Activated CD8-positive, alpha-beta T cell treated with anti-CD3 and anti-CD28 coated beads for 36 hours (primary cell): Measurements from ENCODE around the gene ITGAD. TPM values are rescaled to one million over a fixed set of nuclear protein-coding genes. Genes with fewer than 3 reads are reported as not detected.

Experiments
- ATAC-seq: fragments of 200-7000 bp; cut with Tn5 transposase; one replicate; pipeline ENCODE4 v1.10.0; 2021; ENCODE audit warnings: mild to moderate bottlenecking, moderate library complexity
- CTCF ChIA-PET: fragments of 350-600 bp; sonication (Branson Sonifier 250); formaldehyde crosslinking; loops from one replicate; lab custom pipeline; 2021; ENCODE audit warnings: antibody characterized with exemption; lab: Charles Lee
- POLR2A ChIA-PET: fragments of 350-600 bp; sonication (Branson Sonifier 250); formaldehyde crosslinking; loops from one replicate; lab custom pipeline; 2021; ENCODE audit warnings: antibody characterized with exemption; lab: Charles Lee
- DNase-seq: peaks from one replicate; pipeline ENCODE4 v3.0.0-alpha.2; 2020
- H3K27ac Mint-ChIP-seq: one replicate; pipeline ENCODE4 v1.8.0; 2021; ENCODE audit warnings: mild to moderate bottlenecking, mixed read lengths
- H3K27me3 Mint-ChIP-seq: one replicate; pipeline ENCODE4 v1.8.0; 2021; ENCODE audit warnings: mixed read lengths
- H3K36me3 Mint-ChIP-seq: one replicate; pipeline ENCODE4 v1.8.0; 2021; ENCODE audit warnings: low read depth, mixed read lengths
- H3K4me1 Mint-ChIP-seq: one replicate; pipeline ENCODE4 v1.8.0; 2021; ENCODE audit warnings: low read depth, mixed read lengths
- H3K4me3 Mint-ChIP-seq: one replicate; pipeline ENCODE4 v1.8.0; 2021; ENCODE audit warnings: mild to moderate bottlenecking, moderate library complexity, mixed read lengths
- H3K9me3 Mint-ChIP-seq: one replicate; pipeline ENCODE4 v1.8.0; 2021; ENCODE audit warnings: mixed read lengths
- intact Hi-C: fragments of 100-400 bp; cut with micrococcal nuclease; formaldehyde crosslinking; loops from one replicate; pipeline ENCODE4 v1.10.0; 2022
- total RNA-seq, 2 experiments: library from RNA; stranded (reverse); gene quantifications; one replicate each; pipeline ENCODE4 v1.2.3, GENCODE V29; 2021
- TF ChIP-seq, protein P1 (sequence below): fragments of 200-600 bp; IDR thresholded peaks from one replicate; pipeline ENCODE4 v1.8.0; 2022; ENCODE audit warnings: antibody characterized with exemption, mild to moderate bottlenecking

ITGAD gene
- total RNA-seq, 2 experiments from 2014 or later = not detected

DNA sequence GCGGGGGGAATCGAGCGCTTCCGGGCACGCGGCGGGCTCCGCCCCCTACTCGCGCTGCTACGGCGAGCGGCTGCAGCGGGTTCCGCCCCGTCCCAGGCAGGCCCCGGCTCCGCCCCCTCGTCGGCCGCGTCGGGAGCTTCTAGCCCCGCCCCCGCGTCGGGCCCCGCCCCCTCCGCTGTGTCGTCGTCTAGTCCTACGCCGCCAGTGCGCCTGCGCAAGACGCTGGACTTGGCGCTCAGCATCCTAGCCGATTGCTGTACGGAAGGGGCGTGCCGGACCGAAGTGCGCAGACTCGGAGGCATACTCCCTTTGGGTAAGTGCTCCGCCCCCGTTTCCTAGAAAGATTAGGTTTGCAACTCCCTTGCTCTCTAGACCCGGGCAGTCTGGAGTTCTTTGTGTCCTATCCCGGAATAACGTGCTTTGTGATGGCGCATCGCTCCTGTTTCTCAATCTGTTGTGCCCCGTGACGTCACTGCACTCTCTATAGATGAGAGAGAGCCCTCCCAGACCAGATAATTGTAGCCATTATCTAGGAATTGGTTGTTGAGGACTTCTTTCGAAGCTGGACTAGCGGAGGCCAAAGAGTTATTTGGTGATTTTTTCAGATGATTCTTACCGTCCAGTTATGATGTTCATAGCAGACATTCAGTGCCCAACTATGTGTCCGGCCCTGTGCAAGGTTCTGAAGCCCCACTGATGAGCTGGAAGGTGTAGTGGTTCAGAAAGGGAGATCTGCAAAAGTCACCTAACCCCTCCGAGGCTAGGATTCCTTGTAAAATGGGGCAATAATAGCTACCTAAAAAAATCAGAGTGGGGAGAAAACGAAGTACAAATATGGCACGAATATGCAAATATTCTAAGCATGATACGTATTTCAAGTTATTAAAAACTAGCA is 66.8 kb downstream of the ITGAD start:
- POLR2A ChIA-PET = interaction anchor here (1.2 to 4.8 kb wide), 16 partner anchors 12 to 414 kb away, joined by 3 to 26 read pairs (median 6); partner anchors contain the start of genes FUS, RUSF1, ZNF267 and ZNF843
- peak; percentile 100 for DNase-seq
- Mint-ChIP-seq H3K27me3 (no peaks in the 10 kb centered on the region), H3K4me1 (peaks cover 38% of the 10 kb centered on the region), H3K9me3 (no peaks in the 10 kb centered on the region), H3K36me3 (peaks cover 32% of the 10 kb centered on the region), H3K4me3 (peak overlapping the region; percentile 91), H3K27ac (peak overlapping the region; percentile 97)
- ATAC-seq = peak; percentile 84
- intact Hi-C loops = loop anchor here (10.0 kb wide), 1 partner anchor 405 kb away; no protein-coding TSS in a partner anchor
- TF ChIP-seq, protein P1, sequence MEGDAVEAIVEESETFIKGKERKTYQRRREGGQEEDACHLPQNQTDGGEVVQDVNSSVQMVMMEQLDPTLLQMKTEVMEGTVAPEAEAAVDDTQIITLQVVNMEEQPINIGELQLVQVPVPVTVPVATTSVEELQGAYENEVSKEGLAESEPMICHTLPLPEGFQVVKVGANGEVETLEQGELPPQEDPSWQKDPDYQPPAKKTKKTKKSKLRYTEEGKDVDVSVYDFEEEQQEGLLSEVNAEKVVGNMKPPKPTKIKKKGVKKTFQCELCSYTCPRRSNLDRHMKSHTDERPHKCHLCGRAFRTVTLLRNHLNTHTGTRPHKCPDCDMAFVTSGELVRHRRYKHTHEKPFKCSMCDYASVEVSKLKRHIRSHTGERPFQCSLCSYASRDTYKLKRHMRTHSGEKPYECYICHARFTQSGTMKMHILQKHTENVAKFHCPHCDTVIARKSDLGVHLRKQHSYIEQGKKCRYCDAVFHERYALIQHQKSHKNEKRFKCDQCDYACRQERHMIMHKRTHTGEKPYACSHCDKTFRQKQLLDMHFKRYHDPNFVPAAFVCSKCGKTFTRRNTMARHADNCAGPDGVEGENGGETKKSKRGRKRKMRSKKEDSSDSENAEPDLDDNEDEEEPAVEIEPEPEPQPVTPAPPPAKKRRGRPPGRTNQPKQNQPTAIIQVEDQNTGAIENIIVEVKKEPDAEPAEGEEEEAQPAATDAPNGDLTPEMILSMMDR = no peak
- CTCF ChIA-PET = interaction anchor here (0.7 to 5.1 kb wide), 31 partner anchors 8 to 506 kb away, joined by 3 to 70 read pairs (median 5); partner anchors contain the start of genes FUS, PYCARD, RUSF1 and TGFB1I1

DNA sequence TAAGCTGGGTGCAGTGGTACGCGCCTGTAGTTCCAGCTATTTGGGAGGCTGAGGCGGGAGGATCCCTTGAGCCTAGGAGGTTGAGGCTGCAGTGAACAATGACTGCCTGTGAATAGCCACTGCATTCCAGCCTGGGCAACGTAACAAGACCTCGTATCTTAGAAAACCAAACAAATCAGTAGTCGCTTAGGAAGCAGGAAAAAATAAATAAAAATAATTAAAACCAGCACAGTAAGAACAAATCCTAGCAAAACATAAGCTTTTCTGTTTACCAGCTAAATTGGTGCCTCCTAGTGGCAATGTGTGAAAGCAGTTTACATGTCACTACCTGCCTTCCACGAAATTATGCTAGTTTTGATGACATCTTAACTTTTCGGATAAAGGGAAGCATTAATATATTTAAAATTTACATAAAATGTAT is 67.5 kb downstream of the ITGAD start:
- ChIA-PET POLR2A (interaction anchor here (1.3 to 4.8 kb wide), 10 partner anchors 15 to 413 kb away, joined by 3 to 26 read pairs (median 6); partner anchors contain the start of genes FUS, RUSF1 and ZNF267), CTCF (interaction anchor here (0.7 to 5.1 kb wide), 32 partner anchors 8 to 506 kb away, joined by 3 to 70 read pairs (median 4); partner anchors contain the start of genes FUS, PYCARD, RUSF1 and TGFB1I1)
- peaks cover 31% of the 10 kb centered on the region for H3K4me1 Mint-ChIP-seq
- peak overlapping the region; percentile 96 for H3K27ac Mint-ChIP-seq
- H3K4me3 Mint-ChIP-seq = peak overlapping the region; percentile 91
- H3K36me3 Mint-ChIP-seq = peaks cover 30% of the 10 kb centered on the region
- intact Hi-C loops = no loop called here
- TF ChIP-seq, protein P1 = peak; percentile 78
- H3K27me3 Mint-ChIP-seq = no peaks in the 10 kb centered on the region
- H3K9me3 Mint-ChIP-seq = no peaks in the 10 kb centered on the region
- DNase-seq (peak; percentile 32), ATAC-seq (no peak)

DNA sequence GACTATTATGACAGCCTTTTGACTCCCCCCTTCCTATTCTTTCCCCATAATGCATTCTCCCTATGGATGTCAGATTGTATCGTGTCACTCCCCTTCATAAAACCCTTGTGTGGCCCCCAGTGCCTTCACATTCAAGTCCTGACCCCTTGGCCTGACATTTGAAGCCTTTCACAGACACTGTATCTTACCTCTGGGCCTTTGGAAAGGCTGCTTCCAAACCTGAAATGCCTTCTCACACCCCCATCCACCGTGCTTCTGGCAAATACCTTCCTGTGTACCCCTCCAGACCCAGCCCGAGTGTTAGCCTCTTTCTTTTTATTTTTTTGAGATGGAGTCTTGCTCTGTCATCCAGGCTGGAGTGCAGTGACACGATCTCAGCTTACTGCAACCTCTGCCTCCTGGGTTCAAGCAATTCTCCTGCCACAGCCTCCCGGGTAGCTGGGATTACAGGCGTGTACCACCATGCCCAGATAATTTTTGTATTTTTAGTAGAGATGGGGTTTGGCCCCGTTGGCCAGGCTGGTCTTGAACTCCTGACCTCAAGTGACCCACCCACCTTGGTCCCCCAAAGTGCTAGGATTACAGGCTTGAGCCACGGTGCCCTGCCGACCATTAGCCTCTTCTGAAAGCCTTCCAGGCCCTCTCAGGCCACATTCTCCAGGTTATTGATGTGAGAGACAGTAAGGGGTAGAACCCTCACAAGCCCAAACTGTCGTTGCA is 68.2 kb downstream of the ITGAD start:
- Mint-ChIP-seq H3K27ac (peak overlapping the region; percentile 58), H3K36me3 (peaks cover 29% of the 10 kb centered on the region), H3K27me3 (no peaks in the 10 kb centered on the region), H3K4me3 (no peak overlapping the region), H3K9me3 (no peaks in the 10 kb centered on the region), H3K4me1 (peaks cover 25% of the 10 kb centered on the region)
- no peak for ATAC-seq
- intact Hi-C loops = no loop called here
- no peak for DNase-seq
- POLR2A ChIA-PET = interaction anchor here (1.3 to 4.8 kb wide), 7 partner anchors 14 to 413 kb away, joined by 4 to 26 read pairs (median 6); partner anchors contain the start of genes FUS, RUSF1 and ZNF267
- CTCF ChIA-PET = interaction anchor here (0.8 to 5.1 kb wide), 29 partner anchors 7 to 507 kb away, joined by 3 to 70 read pairs (median 6); partner anchors contain the start of genes PYCARD, RUSF1, TGFB1I1 and ZNF267
- TF ChIP-seq, protein P1 = no peak

DNA sequence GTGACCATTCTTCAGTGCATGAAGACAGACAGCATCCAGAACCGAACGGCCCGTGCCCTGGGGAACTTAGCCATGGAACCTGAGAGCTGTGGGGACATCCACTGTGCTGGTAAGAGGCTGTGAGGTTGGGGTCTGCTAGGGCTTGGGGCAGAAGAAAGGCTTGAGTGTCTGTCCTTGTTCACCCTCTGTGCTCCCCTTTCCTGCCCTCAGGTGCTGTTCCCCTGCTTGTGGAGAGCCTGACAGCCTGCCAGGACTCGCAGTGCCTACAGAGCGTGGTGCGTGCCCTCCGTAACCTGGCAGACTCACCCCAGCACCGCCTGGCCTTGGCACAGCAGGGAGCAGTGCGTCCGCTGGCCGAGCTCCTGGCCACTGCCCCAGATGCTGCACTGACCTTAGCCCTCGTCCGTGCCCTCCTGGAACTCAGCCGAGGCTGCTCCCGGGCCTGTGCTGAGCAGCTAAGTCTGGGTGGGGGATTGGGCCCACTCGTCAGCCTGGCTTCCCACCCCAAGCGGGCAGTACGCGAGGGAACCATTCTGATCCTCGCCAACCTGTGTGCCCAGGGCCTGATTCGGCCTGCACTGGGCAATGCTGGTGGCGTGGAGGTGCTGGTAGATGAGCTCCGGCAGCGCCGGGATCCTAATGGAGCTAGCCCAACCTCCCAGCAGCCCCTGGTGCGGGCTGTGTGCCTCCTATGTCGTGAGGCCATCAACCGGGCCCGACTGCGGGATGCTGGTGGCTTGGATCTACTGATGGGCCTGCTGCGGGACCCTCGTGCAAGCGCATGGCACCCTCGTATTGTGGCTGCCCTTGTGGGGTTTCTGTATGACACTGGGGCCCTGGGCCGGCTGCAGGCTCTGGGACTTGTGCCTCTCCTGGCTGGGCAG is 69.0 kb downstream of the ITGAD start:
- Mint-ChIP-seq H3K27ac (no peak overlapping the region), H3K4me1 (peaks cover 25% of the 10 kb centered on the region), H3K36me3 (peaks cover 29% of the 10 kb centered on the region), H3K27me3 (no peaks in the 10 kb centered on the region), H3K9me3 (no peaks in the 10 kb centered on the region), H3K4me3 (no peak overlapping the region)
- TF ChIP-seq, protein P1 = no peak
- intact Hi-C loops = no loop called here
- ATAC-seq (no peak), DNase-seq (no peak)
- ChIA-PET CTCF (interaction anchor here (2.3 kb wide), 1 partner anchor 20 kb away, joined by 6 read pairs; the partner anchor contains the start of gene ZNF843), POLR2A (interaction anchor here (3.6 kb wide), 1 partner anchor 46 kb away, joined by 17 read pairs; the partner anchor contains the start of gene RUSF1)
